Pons (tissue), 1 donor: Measurements from ENCODE around the gene GRM7.

Source experiments
- DNase-seq: peaks from one replicate; pipeline ENCODE4 v3.0.0-alpha.2; 2016; ENCODE audit warnings: low spot score

Gene GRM7

DNA sequence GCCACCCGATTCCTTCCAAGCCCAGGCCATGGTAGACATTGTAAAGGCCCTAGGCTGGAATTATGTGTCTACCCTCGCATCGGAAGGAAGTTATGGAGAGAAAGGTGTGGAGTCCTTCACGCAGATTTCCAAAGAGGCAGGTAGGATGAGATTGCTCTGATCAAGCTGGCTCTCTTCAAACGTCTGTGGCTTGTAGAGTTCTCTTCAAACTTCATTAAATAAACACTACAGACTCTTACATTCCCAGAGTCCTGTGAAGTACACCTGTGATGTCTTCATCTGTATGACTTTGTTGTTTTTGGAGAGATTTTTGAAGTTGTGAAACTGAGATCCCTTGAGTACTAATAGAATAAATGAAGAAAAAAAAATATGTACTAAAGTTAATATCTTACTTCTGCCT is 285.6 kb downstream of the GRM7 start:
- DNase-seq = no peak

DNA sequence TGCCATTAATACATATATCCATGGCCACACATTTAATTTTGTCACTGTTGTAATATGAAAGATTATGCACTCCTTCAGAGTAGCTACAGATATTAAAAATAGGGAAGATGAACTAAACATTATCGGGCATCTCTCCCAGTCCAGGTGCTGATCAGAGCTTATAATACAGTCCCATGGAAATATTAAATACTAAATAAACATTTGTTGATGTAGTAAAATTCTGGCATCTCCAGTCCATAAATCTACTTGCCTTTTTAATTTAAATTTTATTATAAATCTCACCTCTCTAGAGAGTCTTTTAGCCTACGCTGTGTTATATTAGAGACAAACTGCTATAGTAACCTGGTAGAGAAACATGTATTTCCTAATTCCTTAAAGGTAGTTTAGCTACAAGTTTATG is 297.6 kb downstream of the GRM7 start:
- DNase-seq = no peak

DNA sequence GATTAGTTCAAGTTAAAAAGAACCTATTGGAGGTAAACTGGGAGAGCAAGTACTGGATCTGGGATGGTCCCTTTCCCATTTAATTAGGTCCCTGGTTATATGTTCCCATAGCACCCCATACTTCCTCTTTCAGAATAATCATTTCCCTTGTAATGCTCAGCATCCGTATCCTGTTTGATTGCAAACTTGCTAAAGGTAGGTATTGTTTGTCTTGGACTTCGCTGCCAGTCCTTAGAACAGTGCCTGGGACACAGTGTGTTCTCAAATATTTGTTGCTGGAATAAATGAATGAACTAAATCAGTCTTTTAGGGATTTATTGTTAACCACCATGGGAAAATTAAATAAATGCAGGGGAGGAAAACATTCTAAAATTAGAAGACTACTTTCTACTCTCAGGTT is 299.8 kb downstream of the GRM7 start:
- no peak for DNase-seq

DNA sequence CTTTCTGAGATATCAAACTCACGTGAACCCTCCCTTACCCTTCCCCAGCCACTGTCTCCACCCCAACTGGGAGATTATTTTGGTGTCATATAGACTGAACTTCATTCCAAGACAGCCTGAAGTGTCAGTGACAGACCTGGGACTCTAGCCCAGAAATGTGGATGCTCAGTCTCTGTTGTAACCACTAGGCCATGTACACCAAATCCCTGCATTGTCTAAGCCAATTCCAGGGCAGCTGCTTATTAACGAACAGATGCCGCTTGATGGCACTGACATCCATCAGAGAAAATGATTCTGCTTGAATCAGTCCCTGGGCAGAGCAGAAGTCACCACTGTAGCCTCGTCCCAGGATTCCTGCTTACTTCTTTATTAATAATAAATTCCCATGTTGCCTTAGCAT is 305.5 kb downstream of the GRM7 start:
- peak; percentile 65 for DNase-seq

DNA sequence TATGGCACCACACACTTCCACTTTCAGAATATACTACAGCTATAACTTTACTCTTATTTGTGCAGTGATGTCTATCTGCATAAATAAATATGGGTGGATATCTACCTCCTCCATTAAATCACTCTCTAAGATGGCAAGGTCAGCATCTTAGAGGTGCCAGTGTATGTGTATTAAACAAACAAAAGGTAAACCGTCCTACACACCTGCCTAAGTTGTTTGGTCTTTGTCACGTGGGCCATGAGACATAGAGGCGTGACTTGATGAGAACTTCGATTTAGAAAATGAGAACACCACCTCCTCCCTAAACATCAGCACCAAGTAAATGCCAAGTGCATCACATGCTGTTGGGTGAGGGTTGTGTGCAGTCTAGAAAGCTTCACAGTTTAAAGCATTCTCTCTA is 310.6 kb downstream of the GRM7 start:
- no peak for DNase-seq

DNA sequence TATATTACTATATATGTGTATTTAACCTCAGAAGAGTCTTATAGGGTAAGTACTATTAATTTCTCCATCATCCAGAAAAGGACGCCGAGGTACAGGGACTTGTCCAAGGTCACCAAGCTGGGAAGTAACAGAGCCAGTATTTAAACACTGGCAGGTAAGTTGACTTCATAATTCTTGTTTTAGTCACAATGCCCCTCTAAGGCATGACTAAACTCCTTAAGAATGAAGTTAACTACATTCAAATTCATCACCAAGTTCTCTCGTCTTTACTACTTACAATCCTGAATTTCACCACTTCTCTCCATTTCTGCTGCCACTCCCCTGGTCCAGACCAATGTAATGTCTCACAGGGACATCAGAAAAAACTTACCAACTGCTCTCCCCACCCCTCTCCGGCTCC is 312.1 kb downstream of the GRM7 start:
- DNase-seq = no peak

DNA sequence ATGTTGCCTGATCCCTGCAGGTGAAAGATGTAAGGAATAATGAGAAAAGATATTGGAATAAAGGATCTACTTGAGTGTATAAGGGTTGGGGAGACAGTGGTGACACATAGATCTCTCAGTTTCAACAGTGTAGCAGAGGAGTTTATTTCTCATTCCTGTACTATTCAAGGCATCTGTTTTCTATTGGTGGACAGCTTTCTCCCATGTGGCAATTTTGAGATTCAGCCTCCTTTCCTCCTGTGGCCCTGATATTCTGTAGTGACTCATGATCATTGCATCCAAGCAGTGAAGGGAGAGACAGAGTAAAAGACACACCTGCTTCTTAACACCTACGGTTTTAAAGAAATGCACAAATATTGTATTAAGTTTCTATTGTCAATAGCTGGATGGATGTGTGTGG is 327.6 kb downstream of the GRM7 start:
- no peak for DNase-seq

DNA sequence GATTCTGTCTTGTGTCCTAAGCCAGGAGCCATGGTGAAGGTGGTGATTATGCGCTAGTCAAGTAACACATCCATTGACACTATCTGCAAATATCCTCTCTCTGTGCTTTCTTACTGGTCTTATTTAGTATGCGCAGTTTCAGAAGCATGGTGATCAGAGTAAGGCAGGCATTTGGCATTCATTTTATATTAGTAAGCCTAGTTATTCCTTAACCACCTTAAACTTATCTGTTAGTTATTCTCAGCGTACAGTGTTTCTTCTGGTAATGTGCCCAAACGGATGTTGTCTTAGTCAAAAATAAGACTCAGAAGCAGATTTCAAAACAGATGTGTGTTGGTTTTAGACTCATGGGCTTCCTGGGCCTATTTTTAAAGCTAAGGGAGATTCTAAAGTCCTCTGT is 329.2 kb downstream of the GRM7 start:
- DNase-seq = no peak

DNA sequence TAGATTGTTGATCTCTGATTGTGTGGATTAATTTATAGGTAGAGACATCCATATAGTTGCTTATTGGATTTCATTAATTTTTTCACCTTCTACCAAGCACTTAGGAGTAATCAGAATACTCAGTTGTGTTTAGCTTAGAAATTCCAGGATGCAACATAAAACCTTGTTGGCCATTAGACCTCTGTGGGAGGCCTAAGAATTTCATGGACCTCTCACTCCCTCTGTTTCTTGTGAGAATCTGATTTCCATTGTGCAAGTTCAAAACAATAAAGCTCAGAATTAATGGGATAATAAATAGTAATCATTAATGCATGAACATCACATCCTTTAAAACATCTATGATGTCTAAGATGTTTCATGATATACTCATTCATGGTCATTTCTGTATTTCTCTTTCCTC is 332.4 kb downstream of the GRM7 start:
- no peak for DNase-seq

DNA sequence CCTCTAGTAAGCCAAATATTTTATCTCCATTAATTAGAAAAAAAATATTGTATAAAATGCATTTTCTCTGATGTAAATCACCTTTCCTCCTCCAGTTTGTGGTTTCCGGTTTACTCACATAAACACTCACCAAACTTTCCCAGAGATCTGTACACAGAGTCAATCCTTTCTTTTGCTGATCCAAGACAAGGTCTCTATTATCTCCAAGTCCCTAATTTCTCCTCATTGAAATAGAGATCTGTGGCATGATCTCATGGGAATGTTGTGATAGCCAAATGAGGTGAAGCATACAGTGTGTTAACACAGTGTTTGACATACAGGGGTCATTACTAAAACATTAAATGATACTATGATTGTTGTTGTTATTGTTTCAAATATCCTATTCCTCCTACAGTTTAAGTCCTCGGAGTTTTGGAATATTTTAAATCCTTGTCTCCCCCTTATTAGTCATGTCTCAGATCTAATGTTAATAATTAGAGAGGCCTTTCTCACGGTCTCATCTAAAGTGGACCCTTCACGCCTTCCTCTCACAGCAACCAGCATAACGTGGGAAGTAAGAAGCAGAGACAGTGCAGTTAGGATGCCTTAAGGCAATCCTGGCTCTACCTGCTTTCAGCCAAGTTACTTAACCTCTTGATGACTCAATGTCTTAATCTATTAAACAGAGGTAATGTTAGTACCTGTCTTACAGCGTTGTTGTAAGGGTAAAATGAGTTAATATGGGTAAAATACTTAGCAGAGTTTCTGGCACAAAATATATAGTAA is 333.3 kb downstream of the GRM7 start:
- no peak for DNase-seq

DNA sequence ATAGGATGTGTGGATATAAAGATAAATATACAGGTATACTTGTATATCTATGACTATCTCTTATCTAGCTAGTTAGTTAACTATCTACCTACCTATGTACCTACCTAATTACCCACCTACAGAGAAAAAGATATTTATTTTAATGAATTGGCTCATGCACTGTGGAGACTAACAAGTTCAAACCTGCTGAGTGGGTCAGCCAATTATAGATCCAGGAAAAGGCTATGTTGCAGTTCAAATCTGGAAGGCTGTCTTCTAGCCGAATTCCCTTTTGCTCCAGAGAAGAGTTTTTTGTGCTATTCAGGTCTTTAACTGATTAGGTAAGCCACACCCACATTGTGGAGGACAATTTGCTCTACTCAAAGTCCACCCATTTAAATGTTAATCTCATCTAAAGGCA is 335.0 kb downstream of the GRM7 start:
- DNase-seq = no peak

DNA sequence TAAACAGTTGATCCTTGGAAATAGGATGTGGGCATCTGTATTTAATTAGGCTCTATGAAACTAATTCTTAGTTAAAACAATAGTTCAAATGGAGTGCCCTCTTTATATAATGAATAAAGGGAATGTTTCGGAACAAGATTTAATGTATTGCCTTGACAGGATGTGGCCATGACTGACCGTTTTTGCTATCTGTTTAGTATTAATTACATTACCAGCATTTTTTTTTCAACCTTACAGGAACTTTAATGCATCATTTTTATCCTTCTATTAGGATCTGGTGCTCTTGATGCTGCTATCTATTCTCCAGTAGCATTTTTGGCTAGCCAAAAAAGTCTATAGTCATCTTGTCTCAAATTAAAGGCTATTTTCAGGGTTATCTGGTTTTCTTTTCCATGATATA is 340.9 kb downstream of the GRM7 start:
- DNase-seq = no peak

DNA sequence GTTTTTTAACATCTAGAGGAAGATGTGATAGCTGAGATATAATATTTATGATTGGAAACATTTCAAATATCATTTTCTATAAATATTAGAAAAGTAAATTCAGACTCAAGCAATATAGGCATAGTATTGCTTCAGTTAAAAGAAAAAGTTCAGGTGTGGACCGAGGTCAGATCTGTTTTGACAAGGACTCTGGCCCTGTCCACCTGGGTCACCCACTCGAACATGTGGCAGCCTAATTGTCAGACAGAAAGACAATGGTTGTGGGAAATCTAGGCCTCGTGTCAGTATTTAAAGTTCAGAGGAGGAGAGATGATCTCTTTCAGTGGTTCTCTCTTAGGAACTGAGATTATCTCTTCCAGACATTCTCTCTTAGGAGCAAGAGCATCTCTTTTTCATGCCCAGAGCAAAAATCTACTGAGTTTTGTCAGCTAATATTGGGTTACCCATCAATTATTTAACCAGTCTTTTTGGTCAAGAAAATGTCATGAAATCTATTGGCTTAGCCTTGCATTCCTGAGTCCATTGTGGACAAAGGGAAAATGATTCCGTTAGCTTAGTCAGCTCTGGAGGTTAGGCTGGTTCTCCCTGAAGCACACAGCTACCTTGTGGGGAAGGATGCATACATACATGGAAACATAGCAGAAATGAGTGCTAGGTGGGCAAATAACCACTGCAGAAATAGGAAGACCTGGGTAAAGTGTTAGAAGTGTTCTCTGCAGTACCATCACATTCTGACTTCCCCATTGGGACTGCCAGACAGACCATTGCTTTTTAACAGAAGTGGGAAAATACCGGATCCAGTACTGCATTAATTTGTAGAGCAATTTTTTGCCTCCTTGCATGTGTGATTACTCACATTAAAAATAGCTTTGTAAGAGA is 343.3 kb downstream of the GRM7 start:
- DNase-seq = no peak

DNA sequence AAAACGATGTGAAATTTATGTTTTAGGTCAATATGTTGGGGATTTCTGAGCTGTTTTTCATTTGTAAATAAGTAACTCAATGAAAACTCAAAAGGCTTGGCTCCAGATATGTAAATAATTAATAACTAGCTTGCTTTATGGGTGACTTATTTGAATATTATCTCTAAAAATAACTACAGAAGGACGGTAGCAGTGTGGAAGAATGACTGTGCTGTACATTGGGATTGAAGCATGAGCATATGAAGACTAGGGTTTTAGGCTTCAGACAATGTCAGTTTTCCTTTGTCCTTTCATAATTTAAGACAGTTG is 343.9 kb downstream of the GRM7 start:
- DNase-seq = no peak

DNA sequence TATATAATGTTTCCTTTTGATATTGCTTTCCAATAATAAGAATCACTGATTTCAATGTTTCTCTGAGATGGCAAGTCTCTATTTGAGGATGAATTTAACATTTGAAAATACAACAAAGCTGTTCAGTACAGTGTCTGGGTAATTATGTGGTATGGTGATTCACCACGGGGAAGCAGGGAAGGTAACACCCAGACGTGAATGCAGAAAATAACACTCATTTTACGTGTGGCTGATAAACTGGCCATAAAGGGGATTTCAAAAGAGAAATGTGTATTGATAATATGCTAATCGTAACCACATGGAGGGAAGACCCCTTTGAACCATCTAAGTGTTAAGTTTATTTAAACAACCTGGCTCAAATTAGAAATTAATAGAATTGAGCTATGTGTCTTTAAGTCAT is 344.6 kb downstream of the GRM7 start:
- DNase-seq = no peak

DNA sequence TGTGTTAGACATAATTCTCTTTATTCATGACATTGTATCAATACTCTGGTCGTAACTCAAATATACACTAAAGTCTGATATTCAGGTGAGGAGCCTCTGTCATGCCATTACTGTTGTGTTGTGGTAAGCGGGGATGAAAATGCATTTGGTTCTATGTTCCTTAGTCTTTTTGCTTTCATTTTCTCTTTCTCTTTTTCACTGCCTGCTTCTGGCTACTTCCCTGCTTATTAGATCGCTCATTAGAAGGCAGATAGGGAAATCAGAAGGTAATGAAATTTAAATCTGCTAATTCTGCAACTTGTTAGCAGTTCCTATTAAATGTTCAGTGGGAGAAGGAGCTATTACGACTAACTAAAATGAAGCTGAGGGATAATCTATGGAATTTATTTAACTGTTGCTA is 345.0 kb downstream of the GRM7 start:
- DNase-seq = peak; percentile 42

DNA sequence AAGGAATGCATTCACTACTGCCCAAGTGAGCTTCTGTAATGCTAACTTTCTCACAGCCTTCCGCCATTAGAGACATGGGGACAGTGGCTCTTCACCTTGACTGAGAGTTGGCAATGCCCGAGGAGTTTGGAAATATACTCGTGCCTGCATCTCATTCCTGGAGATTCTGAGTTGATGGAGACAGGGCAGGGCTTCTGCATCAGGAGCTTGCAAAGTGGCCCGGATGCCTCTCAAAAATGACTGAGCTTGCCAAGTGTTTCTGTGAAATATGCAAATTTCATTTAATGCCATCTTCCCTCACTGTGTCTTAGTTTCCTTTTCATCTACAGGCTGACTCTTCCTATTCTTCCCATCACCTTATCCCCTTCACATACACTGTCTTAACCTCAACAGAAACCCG is 346.2 kb downstream of the GRM7 start:
- no peak for DNase-seq

DNA sequence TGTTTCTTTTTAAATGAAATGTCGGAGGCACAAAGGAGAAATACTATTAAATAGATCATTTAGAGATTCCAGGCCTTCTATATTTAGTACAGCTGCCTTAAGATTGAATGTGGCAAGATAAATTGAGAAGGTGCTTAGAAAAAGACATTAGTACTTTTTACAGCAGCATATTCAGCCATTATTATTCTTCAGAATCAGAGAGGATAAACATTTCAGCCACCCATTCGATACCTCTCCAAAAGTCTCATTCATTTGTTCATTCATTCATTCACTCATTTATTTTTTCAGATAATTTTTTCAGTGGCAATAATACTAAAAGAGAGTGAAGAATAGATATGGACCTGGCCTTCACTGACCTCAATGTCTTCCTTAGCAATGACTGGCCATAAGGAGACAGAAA is 347.0 kb downstream of the GRM7 start:
- no peak for DNase-seq

DNA sequence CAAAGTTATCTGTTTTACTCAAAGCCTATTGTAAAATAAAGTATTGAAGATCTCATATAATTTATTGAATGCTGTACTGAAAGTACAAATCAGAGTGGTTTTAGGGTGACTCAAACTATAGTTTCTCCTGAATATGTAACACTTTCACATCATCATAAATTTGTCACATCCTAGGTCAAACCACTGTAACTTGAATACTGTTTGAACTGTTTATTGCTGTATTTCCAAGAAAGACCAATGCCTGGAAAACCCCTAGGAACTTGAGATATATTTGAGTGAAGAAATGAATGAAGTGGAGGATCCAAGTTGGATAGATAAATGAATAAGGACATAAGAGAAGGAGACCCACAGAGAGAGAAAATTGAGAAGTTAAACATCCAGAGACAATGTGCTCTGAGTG is 348.2 kb downstream of the GRM7 start:
- DNase-seq = no peak

DNA sequence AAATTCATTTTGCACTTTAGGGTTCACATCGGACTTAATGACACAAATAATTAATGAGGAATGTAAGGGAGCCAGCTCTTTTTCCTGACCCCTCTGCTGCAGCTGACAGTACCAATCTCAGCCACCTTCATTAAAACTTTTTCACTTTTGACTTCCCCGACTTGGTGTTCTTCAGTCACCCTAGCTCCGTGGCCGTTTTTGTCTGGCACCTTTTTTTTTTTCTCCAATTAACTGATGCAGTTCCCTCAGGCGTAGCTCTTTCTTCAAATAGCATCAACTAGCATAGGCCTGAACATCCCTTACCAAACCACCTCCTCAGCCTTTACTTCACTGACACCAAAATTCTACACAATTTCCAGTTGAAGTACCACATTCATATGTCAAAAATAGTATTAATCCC is 350.8 kb downstream of the GRM7 start:
- no peak for DNase-seq

DNA sequence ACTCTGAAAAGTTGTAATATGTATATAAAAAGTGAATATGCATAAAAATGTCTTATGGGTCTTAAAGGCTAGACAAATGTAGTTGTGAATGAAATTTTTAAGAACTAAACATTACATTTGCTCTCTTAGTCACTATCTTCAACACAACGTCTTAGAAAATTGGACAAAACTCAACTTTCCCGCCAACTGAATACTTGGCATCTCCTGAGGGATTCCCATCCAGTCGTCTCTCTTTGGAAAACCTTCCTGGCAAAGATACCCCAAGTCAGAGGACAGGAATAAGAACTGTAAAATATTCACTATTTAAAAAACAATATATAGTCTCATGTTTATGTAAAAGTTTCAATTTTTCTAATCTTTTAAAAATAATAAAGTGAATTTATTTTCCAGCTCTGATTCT is 354.8 kb downstream of the GRM7 start:
- DNase-seq = no peak

DNA sequence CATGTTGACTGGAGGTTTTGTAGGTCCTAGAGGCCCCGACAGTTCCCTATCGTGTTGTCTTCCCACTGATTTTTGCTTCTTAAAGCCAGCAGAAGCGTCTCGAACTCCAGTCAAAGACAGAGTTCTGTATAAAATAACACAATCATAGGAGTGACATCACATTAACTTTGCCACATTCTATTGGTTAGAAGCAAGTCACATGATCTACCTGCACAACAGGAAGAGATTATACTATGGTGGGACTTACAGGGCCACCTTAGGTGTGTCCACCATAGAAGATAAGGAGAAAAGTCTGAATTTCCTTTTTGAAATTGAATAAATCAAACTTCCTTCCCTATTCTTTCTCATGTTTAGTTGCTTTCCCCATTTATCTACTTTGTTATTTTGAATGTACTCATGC is 365.5 kb downstream of the GRM7 start:
- DNase-seq = no peak

DNA sequence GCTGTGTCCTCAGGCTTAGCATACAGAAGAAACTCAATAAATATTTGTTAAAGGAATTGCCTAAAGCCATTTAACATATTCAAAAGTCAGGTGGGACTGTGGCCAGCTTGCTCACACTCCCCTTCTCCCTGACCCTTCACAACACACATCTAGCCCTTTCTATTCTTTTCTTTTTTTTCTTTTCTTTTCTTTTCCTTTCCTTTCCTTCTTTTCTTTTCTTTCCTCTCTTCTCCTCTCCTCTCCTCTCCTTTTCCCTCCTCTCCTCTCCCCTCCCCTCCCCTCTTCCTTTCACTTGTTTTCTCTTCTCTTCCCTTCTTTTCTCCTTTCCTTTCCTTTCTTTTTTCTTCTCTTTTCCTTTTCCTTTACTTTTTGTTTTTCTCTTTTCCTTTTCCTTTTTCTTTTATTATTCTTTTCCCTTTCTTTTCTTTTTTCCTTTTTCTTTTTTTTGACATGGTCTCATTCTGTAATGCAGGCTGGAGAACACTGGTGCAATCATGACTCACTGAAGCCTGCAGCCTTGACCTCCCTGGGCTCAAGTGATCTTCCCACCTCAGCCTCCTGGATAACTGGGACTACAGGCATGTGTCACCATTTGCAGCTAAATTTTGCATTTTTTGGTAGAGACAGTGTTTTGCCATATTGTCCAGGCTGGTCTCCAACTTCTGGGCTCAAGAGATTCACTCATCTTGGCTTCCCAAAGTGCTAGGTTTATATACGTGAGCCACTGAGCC is 377.8 kb downstream of the GRM7 start:
- DNase-seq = no peak
